MM.1S (cell line): ENCODE data around the gene SNX15.

Experiments used
- EZH2 ChIP-seq: fragments of 300-600 bp; sonication (generic); optimal IDR thresholded peaks from 2 replicates; pipeline ENCODE3; 2017; ENCODE audit warnings: low read depth, mild to moderate bottlenecking, antibody characterized with exemption, low read length, mixed read lengths
- EZH2phosphoT487 ChIP-seq: fragments of 300-600 bp; sonication (generic); IDR thresholded peaks from 2 replicates; pipeline ENCODE4 v1.6.1; 2018; ENCODE audit warnings: antibody characterized with exemption, low read length
- TF ChIP-seq, protein P1 (sequence below): fragments of 300-600 bp; sonication (generic); IDR thresholded peaks from 2 replicates; pipeline ENCODE4 v1.5.1; 2016; ENCODE audit warnings: antibody characterized with exemption, low read length, mixed read lengths

DNA sequence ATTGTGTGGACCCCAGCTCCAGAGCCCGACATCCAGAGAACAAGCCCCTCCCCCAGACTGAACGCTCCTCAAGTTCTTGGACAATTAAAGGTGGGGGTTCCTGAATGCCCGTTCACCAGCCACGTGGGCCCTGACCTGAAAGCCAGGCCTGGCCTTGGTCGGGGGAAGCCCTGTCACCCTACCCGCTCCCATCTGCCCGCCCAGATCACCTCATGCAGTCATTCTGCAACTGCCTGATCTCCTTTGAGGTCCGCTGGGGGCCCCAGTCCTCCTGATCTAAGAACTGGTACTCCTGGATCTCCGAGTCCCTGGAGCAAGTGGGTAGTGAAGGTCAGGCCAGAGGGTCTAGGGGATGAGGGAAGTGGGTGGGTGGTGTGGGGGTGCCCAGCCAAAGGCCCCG, 40.2 kb downstream of the SNX15 start:
- TF ChIP-seq, protein P1, sequence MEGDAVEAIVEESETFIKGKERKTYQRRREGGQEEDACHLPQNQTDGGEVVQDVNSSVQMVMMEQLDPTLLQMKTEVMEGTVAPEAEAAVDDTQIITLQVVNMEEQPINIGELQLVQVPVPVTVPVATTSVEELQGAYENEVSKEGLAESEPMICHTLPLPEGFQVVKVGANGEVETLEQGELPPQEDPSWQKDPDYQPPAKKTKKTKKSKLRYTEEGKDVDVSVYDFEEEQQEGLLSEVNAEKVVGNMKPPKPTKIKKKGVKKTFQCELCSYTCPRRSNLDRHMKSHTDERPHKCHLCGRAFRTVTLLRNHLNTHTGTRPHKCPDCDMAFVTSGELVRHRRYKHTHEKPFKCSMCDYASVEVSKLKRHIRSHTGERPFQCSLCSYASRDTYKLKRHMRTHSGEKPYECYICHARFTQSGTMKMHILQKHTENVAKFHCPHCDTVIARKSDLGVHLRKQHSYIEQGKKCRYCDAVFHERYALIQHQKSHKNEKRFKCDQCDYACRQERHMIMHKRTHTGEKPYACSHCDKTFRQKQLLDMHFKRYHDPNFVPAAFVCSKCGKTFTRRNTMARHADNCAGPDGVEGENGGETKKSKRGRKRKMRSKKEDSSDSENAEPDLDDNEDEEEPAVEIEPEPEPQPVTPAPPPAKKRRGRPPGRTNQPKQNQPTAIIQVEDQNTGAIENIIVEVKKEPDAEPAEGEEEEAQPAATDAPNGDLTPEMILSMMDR: no peak
- TF ChIP-seq EZH2: no peak
- TF ChIP-seq EZH2phosphoT487: no peak
